ENCODE results near the gene COL23A1. TPM values are rescaled to one million over a fixed set of nuclear protein-coding genes. Genes with fewer than 3 reads are reported as not detected.

The COL23A1 gene
- total RNA-seq, 1 donor from 2014 or later, result 4.3 TPM

DNA sequence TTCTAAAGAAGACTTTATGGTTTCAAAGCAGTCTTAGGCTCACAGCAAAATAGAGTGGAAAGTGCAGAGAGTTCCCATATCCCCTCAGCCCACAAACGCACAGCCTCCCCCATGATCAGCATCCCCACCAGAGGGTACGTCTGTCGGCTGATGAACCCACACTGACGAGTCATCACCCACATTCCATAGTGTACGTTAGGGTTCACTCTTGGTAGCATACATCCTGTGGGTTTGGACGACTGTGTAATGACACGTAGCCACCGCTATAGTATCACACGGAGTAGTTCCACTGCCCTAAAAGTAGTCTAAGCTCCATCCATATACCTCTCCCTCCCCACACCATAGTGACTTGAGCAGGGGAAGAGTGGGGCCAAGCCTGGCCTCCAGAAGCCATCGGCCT, 221.9 kb downstream of the COL23A1 start:
- DNase-seq (ENCODE audit: low spot score in 2 of 2), result no peak
- intact Hi-C loops (cut with DNase I), result no loop called here
- TF ChIP-seq, protein P1, sequence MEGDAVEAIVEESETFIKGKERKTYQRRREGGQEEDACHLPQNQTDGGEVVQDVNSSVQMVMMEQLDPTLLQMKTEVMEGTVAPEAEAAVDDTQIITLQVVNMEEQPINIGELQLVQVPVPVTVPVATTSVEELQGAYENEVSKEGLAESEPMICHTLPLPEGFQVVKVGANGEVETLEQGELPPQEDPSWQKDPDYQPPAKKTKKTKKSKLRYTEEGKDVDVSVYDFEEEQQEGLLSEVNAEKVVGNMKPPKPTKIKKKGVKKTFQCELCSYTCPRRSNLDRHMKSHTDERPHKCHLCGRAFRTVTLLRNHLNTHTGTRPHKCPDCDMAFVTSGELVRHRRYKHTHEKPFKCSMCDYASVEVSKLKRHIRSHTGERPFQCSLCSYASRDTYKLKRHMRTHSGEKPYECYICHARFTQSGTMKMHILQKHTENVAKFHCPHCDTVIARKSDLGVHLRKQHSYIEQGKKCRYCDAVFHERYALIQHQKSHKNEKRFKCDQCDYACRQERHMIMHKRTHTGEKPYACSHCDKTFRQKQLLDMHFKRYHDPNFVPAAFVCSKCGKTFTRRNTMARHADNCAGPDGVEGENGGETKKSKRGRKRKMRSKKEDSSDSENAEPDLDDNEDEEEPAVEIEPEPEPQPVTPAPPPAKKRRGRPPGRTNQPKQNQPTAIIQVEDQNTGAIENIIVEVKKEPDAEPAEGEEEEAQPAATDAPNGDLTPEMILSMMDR (IDR thresholded peaks at IDR 0.05), result no peak

DNA sequence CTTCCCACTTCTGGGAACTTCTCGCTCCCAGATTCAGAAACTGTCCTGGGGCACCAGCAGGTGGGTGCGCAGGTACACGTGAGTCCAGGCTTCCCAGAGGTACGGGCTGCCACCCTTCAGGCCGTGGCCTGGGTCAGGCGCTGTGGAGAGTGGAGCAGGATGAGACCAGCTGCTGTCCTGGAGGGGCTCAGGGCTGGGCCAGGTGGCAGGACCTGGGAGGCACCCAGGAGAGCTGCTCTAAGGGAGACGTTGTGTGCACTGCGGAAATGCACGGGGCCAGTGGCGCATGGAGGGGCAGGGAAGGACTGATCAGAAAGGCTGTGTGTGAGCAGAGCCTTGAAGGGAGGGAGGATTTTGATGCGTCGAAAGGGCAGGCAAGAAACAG, 222.5 kb downstream of the COL23A1 start:
- TF ChIP-seq, protein P1 (IDR thresholded peaks at IDR 0.05), result no peak
- DNase-seq (ENCODE audit: low spot score in 2 of 2), result no peak
- no peaks in the 10 kb centered on the region for H3K9me3 ChIP-seq
- H3K4me1 ChIP-seq, result peaks cover 0 to 3% of the 10 kb centered on the region in 2 donors
- no peaks in the 10 kb centered on the region for H3K27me3 ChIP-seq
- H3K27ac ChIP-seq, result no peak overlapping the region
- no peak overlapping the region for H3K4me3 ChIP-seq
- intact Hi-C loops (cut with DNase I), result no loop called here
- no peaks in the 10 kb centered on the region for H3K36me3 ChIP-seq

More for the DNA sequence above, 221.9 kb downstream of the COL23A1 start:
- Histone ChIP-seq H3K27ac (no peak overlapping the region), H3K27me3 (no peaks in the 10 kb centered on the region), H3K9me3 (no peaks in the 10 kb centered on the region), H3K4me1 (peaks cover 0 to 3% of the 10 kb centered on the region in 2 donors), H3K4me3 (no peak overlapping the region), H3K36me3 (no peaks in the 10 kb centered on the region)

DNA sequence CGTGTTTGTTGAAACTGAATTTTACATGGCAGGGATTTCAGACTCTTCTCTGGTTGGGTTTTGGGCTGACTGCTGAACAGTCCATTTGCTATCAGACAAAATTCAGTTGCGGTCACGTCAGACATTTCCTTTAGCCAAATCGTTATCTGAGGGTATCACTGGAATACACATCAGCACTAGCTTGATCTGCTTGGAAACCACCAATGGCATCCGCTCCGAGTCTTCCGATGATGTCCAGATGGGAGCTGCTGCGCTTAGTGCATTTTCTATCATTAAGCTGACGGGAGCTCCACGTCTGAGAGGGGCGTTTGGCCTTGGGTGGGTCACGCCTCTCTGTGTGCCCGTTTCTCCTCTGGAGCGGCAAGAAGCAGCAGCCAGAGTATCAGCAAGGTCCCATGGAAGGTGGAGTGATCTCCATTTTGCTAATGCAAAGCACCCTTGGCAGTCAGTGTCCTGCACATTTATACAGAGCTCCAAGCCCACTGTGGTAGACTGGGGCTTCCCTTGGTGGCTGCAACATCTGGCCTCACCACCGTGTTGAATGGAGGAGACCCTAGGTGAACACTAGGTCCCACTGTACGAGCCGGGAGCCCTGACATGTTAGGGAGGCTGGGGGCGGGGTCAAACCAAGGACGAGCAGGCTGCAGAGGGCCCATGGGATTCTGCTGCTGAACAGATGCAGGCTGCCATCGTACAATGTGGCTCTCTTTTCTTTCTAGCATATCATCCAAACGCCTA, 223.0 kb downstream of the COL23A1 start:
- intact Hi-C loops (cut with DNase I), result no loop called here
- Histone ChIP-seq H3K27me3 (no peaks in the 10 kb centered on the region), H3K36me3 (no peaks in the 10 kb centered on the region), H3K27ac (no peak overlapping the region), H3K4me3 (no peak overlapping the region), H3K9me3 (no peaks in the 10 kb centered on the region), H3K4me1 (peaks cover 0 to 3% of the 10 kb centered on the region in 2 donors)
- TF ChIP-seq, protein P1 (IDR thresholded peaks at IDR 0.05), result no peak
- no peak for DNase-seq (ENCODE audit: low spot score in 2 of 2)

DNA sequence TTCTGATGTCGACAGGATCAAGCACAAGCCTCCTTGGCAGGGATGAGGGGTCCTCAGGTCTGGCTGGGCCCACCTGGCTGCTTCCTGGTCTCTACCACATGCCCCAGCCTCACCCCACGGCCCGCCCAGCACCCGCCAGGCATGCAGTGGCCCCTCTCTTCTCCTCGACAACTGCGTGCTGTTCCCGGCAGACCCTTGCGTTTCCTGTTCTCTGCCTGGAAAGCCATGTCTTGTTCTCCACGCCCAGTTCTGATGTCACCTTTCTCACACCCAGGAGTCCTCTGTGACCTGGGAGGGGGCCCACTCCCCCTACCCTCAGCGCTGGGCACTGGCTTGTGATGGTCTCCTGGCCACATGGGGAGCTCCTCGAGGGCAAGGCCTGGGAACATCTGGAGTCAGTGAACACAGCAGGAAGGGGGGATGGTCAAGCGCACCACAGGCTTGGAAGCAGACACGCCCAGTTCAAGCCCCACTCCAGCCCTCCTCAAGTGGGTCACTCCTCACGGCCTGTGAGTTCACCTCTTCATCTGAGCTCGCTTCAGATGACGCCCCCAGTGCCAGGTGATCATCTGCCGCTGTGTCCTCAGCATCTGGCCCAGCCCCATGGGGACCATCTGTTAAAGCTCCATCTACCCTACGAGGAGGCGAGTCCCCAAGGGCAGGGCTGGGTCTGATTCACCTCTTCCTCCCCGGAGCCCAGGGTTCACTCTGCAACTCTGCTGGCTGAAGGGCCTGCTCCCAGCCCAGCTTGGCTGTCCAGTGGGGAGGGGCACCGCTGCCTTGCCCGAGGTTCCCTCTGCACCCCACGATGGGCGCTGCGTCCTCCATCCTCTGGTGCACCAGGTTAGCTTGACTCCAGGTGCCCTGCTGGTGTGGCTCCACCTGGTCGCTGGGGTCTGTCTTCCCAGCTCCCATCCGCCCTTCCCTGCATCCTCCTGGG, 224.4 kb downstream of the COL23A1 start:
- Histone ChIP-seq H3K4me3 (no peak overlapping the region), H3K27ac (no peak overlapping the region), H3K4me1 (no peaks in the 10 kb centered on the region), H3K27me3 (no peaks in the 10 kb centered on the region), H3K36me3 (no peaks in the 10 kb centered on the region), H3K9me3 (no peaks in the 10 kb centered on the region)
- DNase-seq (ENCODE audit: low spot score in 2 of 2), result no peak
- intact Hi-C loops (cut with DNase I), result no loop called here
- TF ChIP-seq, protein P1 (IDR thresholded peaks at IDR 0.05), result no peak

DNA sequence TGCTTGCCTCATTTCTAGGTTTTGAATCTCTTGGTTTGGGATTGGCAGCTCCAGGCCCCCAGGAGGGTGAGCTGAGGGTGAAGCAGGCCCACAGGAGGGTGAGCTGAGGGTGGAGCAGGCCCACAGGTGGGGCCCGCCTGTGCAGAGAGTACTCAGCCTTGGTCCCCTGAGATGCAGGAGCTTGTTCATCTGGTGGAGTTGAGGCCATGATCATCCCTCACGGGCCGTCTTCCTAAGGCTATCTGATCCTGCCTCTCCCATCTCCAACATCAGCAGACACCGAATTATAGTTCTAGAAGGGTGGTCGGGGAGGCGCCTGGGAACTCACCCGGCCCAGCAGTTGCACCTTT, 225.9 kb downstream of the COL23A1 start:
- Histone ChIP-seq H3K27ac (no peak overlapping the region), H3K4me1 (no peaks in the 10 kb centered on the region), H3K9me3 (no peaks in the 10 kb centered on the region), H3K27me3 (no peaks in the 10 kb centered on the region), H3K4me3 (no peak overlapping the region), H3K36me3 (no peaks in the 10 kb centered on the region)
- TF ChIP-seq, protein P1 (IDR thresholded peaks at IDR 0.05), result no peak
- no peak for DNase-seq (ENCODE audit: low spot score in 2 of 2)
- intact Hi-C loops (cut with DNase I), result no loop called here

All from ascending aorta (tissue), 2 donors.